NCI-H748 (cell line): ENCODE results near the gene TCHP.
"Not testable (repeated sequence)": the region's sequence is repeated elsewhere in the genome, so short reads cannot be mapped to it uniquely, and the experiment has no call there.

ENCODE experiments used
- DNase-seq: peaks from one replicate; lab custom pipeline; 2025; ENCODE audit not compliant: unreplicated experiment; lab: John Stamatoyannopoulos, UW

Gene TCHP

GRCh38 chr12:109905301-109905700, 5.2 kb downstream of the TCHP start:
- DNase-seq, result no peak

GRCh38 chr12:109910254-109910968, 10.3 kb downstream of the TCHP start:
- no peak for DNase-seq

- DNase-seq, result peak; percentile 8
These were observed 10.9 kb downstream of the TCHP start for GRCh38 chr12:109910969-109911348.

- DNase-seq, result no peak
These were observed 12.8 kb downstream of the TCHP start for GRCh38 chr12:109912855-109913321.

GRCh38 chr12:109914461-109914860, 14.4 kb downstream of the TCHP start:
- DNase-seq, result no peak

- no peak for DNase-seq
These were observed 15.3 kb downstream of the TCHP start for GRCh38 chr12:109915171-109916040.

GRCh38 chr12:109916045-109916444, 16.0 kb downstream of the TCHP start:
- DNase-seq, result no peak

- DNase-seq, result no peak
These were observed 19.4 kb downstream of the TCHP start for GRCh38 chr12:109919456-109919855.

GRCh38 chr12:109920261-109920780, 20.2 kb downstream of the TCHP start:
- no peak for DNase-seq

GRCh38 chr12:109921982-109922381, 21.9 kb downstream of the TCHP start:
- DNase-seq, result no peak

GRCh38 chr12:109923038-109923437, 23.0 kb downstream of the TCHP start:
- no peak for DNase-seq

GRCh38 chr12:109923481-109924245, 23.6 kb downstream of the TCHP start:
- DNase-seq, result no peak

GRCh38 chr12:109925185-109925840, 25.2 kb downstream of the TCHP start:
- peak; percentile 4 for DNase-seq

GRCh38 chr12:109926016-109926415, 25.9 kb downstream of the TCHP start:
- no peak for DNase-seq

GRCh38 chr12:109926488-109927210, 26.6 kb downstream of the TCHP start:
- no peak for DNase-seq

- DNase-seq, result peak; percentile 26
These were observed 27.5 kb downstream of the TCHP start for GRCh38 chr12:109927622-109928021.

- DNase-seq, result no peak
These were observed 28.1 kb downstream of the TCHP start for GRCh38 chr12:109928058-109928656.

GRCh38 chr12:109929326-109929725, 29.3 kb downstream of the TCHP start:
- DNase-seq, result not testable (repeated sequence)

- no peak for DNase-seq
These were observed 30.1 kb downstream of the TCHP start for GRCh38 chr12:109930028-109930800.
